ENCODE results near the gene ARHGAP15. TPM values are rescaled to one million over a fixed set of nuclear protein-coding genes. Genes with fewer than 3 reads are reported as not detected.

The ARHGAP15 gene
- total RNA-seq, 1 experiment from 2014 or later, result 0.42 TPM

- ATAC-seq (no peak), DNase-seq (ENCODE audit: low read depth, low spot score) (no peak)
- Histone ChIP-seq H2AFZ (ENCODE audit: low read depth, low read length, poor library complexity, severe bottlenecking) (no peak overlapping the region), H3K9ac (ENCODE audit: low read length) (no peak overlapping the region), H4K20me1 (ENCODE audit: insufficient read depth) (no peaks in the 10 kb centered on the region), H3K4me3 (replicated peaks in 1 of 2; ENCODE audit: low read depth in 1 of 2, low read length in 2 of 2) (no peak overlapping the region), H3K27ac (ENCODE audit: low read depth, low read length) (no peak overlapping the region), H3K79me2 (ENCODE audit: insufficient read depth, low read length) (no peaks in the 10 kb centered on the region), H3K4me1 (ENCODE audit: control insufficient read depth in 1 of 2, insufficient read depth in 2 of 2, low read length in 2 of 2) (no peaks in the 10 kb centered on the region), H3K27me3 (ENCODE audit: insufficient read depth, low read length) (peaks cover 33% of the 10 kb centered on the region), H3K36me3 (ENCODE audit: control insufficient read depth in 1 of 2, insufficient read depth in 2 of 2, low read length in 2 of 2) (no peaks in the 10 kb centered on the region), H3K4me2 (ENCODE audit: low read length) (no peak overlapping the region), H3K9me3 (ENCODE audit: control insufficient read depth in 1 of 2, insufficient read depth in 1 of 2, low read depth in 1 of 2, low read length in 2 of 2) (no peaks in the 10 kb centered on the region), H3K9me2 (ENCODE audit: insufficient read depth) (no peaks in the 10 kb centered on the region)
- no TSS peak for BruUV-seq (replicated peaks)
- ChIA-PET RAD21 (ENCODE audit: low non-redundant PET in 1 of 2, low total read pairs in 2 of 2, uncharacterized antibody in 2 of 2, unreplicated experiment in 2 of 2) (no interaction called here), CTCF (no interaction called here), POLR2A (no interaction called here)
- TF ChIP-seq SIN3A (IDR thresholded peaks at IDR 0.05; ENCODE audit: low read depth), result no peak
- TF ChIP-seq, protein P1, sequence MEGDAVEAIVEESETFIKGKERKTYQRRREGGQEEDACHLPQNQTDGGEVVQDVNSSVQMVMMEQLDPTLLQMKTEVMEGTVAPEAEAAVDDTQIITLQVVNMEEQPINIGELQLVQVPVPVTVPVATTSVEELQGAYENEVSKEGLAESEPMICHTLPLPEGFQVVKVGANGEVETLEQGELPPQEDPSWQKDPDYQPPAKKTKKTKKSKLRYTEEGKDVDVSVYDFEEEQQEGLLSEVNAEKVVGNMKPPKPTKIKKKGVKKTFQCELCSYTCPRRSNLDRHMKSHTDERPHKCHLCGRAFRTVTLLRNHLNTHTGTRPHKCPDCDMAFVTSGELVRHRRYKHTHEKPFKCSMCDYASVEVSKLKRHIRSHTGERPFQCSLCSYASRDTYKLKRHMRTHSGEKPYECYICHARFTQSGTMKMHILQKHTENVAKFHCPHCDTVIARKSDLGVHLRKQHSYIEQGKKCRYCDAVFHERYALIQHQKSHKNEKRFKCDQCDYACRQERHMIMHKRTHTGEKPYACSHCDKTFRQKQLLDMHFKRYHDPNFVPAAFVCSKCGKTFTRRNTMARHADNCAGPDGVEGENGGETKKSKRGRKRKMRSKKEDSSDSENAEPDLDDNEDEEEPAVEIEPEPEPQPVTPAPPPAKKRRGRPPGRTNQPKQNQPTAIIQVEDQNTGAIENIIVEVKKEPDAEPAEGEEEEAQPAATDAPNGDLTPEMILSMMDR (IDR thresholded peaks at IDR 0.05 in 2 of 3, conservative IDR thresholded peaks at IDR 0.05 in 1 of 3; ENCODE audit: borderline replicate concordance in 1 of 3, insufficient read depth in 1 of 3, low read depth in 2 of 3, low read length in 2 of 3), result no peak
- TF ChIP-seq, protein P2, sequence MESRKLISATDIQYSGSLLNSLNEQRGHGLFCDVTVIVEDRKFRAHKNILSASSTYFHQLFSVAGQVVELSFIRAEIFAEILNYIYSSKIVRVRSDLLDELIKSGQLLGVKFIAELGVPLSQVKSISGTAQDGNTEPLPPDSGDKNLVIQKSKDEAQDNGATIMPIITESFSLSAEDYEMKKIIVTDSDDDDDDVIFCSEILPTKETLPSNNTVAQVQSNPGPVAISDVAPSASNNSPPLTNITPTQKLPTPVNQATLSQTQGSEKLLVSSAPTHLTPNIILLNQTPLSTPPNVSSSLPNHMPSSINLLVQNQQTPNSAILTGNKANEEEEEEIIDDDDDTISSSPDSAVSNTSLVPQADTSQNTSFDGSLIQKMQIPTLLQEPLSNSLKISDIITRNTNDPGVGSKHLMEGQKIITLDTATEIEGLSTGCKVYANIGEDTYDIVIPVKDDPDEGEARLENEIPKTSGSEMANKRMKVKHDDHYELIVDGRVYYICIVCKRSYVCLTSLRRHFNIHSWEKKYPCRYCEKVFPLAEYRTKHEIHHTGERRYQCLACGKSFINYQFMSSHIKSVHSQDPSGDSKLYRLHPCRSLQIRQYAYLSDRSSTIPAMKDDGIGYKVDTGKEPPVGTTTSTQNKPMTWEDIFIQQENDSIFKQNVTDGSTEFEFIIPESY (IDR thresholded peaks at IDR 0.05; ENCODE audit: extremely low read depth, insufficient replicate concordance, low read length), result no peak
- TF ChIP-seq ELF1 (IDR thresholded peaks at IDR 0.05; ENCODE audit: borderline replicate concordance, low read depth), result no peak
- TF ChIP-seq SRF (IDR thresholded peaks at IDR 0.05; ENCODE audit: low read depth), result no peak
- TF ChIP-seq JUND (IDR thresholded peaks at IDR 0.05), result no peak
- TF ChIP-seq TCF7L2 (IDR thresholded peaks at IDR 0.05; ENCODE audit: borderline replicate concordance, extremely low read depth, insufficient read depth, insufficient read length), result no peak
- TF ChIP-seq POLR2A (IDR thresholded peaks at IDR 0.05; ENCODE audit: borderline replicate concordance, extremely low read depth, insufficient read depth, insufficient read length), result no peak
- no peak for TF ChIP-seq POLR2AphosphoS5 (IDR thresholded peaks at IDR 0.05; ENCODE audit: low read depth, low read length)
- TF ChIP-seq CEBPB (IDR thresholded peaks at IDR 0.05; ENCODE audit: low read depth), result no peak
- intact Hi-C loops (cut with micrococcal nuclease), result no loop called here
Observed at GRCh38 chr2:143290221-143290620, 161.0 kb downstream of the ARHGAP15 start.
